ENCODE results near the gene CCDC188. TPM values are rescaled to one million over a fixed set of nuclear protein-coding genes. Genes with fewer than 3 reads are reported as not detected.

Gene CCDC188
- total RNA-seq, 1 donor from 2014 or later: 8.6 TPM

GRCh38 chr22:20116376-20116950 is 34.4 kb downstream of the CCDC188 start:
- Mint-ChIP-seq H3K4me1 (peaks cover 28% of the 10 kb centered on the region), H3K27me3 (ENCODE audit: low read depth) (peaks cover 8% of the 10 kb centered on the region), H3K36me3 (ENCODE audit: low read depth) (peaks cover 20% of the 10 kb centered on the region), H3K9me3 (no peaks in the 10 kb centered on the region), H3K27ac (ENCODE audit: unreplicated experiment) (peak overlapping the region; percentile 92), H3K4me3 (peak overlapping the region; percentile 95)
- TF ChIP-seq, protein P1, sequence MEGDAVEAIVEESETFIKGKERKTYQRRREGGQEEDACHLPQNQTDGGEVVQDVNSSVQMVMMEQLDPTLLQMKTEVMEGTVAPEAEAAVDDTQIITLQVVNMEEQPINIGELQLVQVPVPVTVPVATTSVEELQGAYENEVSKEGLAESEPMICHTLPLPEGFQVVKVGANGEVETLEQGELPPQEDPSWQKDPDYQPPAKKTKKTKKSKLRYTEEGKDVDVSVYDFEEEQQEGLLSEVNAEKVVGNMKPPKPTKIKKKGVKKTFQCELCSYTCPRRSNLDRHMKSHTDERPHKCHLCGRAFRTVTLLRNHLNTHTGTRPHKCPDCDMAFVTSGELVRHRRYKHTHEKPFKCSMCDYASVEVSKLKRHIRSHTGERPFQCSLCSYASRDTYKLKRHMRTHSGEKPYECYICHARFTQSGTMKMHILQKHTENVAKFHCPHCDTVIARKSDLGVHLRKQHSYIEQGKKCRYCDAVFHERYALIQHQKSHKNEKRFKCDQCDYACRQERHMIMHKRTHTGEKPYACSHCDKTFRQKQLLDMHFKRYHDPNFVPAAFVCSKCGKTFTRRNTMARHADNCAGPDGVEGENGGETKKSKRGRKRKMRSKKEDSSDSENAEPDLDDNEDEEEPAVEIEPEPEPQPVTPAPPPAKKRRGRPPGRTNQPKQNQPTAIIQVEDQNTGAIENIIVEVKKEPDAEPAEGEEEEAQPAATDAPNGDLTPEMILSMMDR (conservative IDR thresholded peaks at IDR 0.05): no peak
- DNase-seq (ENCODE audit: low read depth, low spot score): no peak

DNA sequence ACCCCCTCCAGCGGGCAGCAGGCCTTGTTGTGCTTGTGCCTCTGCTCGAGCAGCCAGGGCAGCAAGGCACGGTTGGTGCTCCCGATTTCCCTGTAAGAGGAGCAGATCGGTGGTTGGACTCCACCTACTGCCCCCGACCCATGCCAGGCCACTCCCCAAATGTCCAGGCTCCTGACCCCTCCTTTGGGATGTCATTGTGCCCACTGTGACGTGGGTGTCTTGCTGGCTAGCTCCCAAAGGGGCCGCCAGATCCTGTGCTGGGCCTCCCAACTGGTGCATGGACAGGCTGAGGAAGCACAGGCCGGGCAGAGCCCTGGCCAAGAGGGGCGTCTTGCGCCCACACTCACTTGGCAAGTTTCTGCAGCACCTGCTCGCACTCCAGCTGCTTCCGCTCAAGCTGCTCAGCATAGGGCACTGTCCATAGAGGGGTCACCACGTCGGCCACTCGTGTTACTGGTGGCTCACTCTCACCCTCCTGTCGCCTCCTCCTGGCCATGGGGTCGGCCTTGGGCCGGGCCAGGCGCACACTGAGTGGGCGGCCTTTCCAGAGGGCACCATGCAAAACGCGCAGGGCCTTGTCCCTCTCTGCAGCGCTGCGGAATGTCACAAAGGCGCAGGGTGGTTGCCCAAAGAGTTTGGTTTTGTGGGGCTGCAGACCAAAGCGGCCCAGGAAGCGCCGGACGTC is 35.0 kb downstream of the CCDC188 start, which contains the start of gene RANBP1:
RANBP1 (plus strand) TSS at position 414 of the 685 bp plus-strand sequence; CDS start at position 495, 81 bp downstream.
- Mint-ChIP-seq H3K4me1 (peaks cover 34% of the 10 kb centered on the region), H3K27me3 (ENCODE audit: low read depth) (peaks cover 12% of the 10 kb centered on the region), H3K9me3 (no peaks in the 10 kb centered on the region), H3K4me3 (peak within 1 kb of the TSS; percentile 95), H3K36me3 (ENCODE audit: low read depth) (peaks cover 24% of the 10 kb centered on the region), H3K27ac (ENCODE audit: unreplicated experiment) (peak within 1 kb of the TSS; percentile 92)
- no peak for DNase-seq (ENCODE audit: low read depth, low spot score)
- TF ChIP-seq, protein P1 (conservative IDR thresholded peaks at IDR 0.05): no peak

DNA sequence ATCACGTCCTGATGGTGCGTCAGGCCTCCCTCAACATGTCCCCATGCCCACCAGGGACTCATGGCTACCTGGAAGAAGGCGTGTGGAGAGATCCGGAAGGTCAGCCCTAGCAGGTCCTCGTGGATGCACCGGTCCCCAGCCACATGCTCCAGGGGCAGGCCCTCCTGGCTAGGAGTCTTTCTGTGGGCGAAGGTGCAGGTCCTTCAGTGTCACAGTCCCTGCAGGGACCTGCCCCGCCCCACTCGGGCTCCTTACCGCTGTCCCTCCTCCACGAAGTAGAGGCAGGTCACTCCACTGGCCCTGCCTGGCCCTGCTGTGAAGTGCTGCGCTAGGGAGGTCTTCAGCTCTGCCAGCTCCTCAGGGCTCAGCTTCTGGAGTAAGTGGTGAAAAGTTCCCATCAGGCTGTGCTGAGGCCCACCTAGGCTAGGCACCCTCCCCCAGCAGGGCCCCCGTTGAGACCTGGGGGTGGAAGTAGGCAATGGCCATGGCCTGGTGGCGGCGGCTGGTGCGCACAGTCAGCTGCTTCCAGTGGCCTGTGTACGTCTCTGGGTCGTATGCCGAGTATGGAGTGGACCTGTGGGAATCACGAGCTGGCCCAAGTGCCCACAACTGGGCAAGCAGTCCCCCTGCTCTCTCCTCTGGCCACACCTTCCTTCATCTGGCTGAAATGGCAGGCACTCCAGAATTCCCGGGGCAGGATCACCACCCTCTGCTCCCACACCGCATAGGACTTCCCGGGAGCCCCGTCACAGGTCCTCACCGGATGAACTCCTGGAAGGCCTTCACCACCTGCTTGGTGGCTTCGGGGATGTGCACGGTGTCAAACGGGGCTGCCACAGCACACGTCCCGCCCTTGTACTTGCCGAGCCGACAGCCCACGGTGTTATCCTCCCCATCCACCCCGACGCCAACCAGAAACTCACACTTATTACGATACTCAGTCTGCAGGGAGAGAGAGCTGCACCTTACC is 36.1 kb downstream of the CCDC188 start:
- DNase-seq (ENCODE audit: low read depth, low spot score): no peak
- Mint-ChIP-seq H3K27ac (ENCODE audit: unreplicated experiment) (peak overlapping the region; percentile 89), H3K9me3 (no peaks in the 10 kb centered on the region), H3K36me3 (ENCODE audit: low read depth) (peaks cover 20% of the 10 kb centered on the region), H3K27me3 (ENCODE audit: low read depth) (peaks cover 12% of the 10 kb centered on the region), H3K4me3 (peak overlapping the region; percentile 95), H3K4me1 (peaks cover 30% of the 10 kb centered on the region)
- TF ChIP-seq, protein P1 (conservative IDR thresholded peaks at IDR 0.05): no peak

GRCh38 chr22:20113551-20114310 is 37.1 kb downstream of the CCDC188 start:
- no peak for DNase-seq (ENCODE audit: low read depth, low spot score)
- peak overlapping the region; percentile 72 for H3K4me3 Mint-ChIP-seq

More at GRCh38 chr22:20113551-20114310, 37.1 kb downstream of the CCDC188 start:
- Mint-ChIP-seq H3K4me1 (peaks cover 20% of the 10 kb centered on the region), H3K27ac (ENCODE audit: unreplicated experiment) (peak overlapping the region; percentile 89), H3K36me3 (ENCODE audit: low read depth) (peaks cover 12% of the 10 kb centered on the region), H3K9me3 (no peaks in the 10 kb centered on the region), H3K27me3 (ENCODE audit: low read depth) (peaks cover 12% of the 10 kb centered on the region)
- TF ChIP-seq, protein P1 (conservative IDR thresholded peaks at IDR 0.05): no peak
